Activated CD4-positive, alpha-beta T cell treated with anti-CD3 and anti-CD28 coated beads for 1 hour (primary cell): ENCODE measurements around the gene EXOC3L1.
A peak's percentile ranks its signal among the peaks of the same experiment; 100 is the strongest.

Experiments used
- DNase-seq: peaks from one replicate; pipeline ENCODE4 v3.0.0-alpha.2; 2020

Gene EXOC3L1

GRCh38 chr16:67198238-67198734 lies 8.3 kb upstream of the EXOC3L1 start:
- no peak for DNase-seq

- DNase-seq, result no peak
Observed at GRCh38 chr16:67197704-67198103, 7.8 kb upstream of the EXOC3L1 start.

- no peak for DNase-seq
Observed at GRCh38 chr16:67196881-67197280, 6.9 kb upstream of the EXOC3L1 start.

GRCh38 chr16:67195676-67196075 lies 5.7 kb upstream of the EXOC3L1 start:
- DNase-seq, result no peak

GRCh38 chr16:67194260-67194659 lies 4.3 kb upstream of the EXOC3L1 start:
- DNase-seq, result no peak

GRCh38 chr16:67193536-67193935 lies 3.6 kb upstream of the EXOC3L1 start:
- DNase-seq, result no peak

GRCh38 chr16:67192781-67193361 lies 2.9 kb upstream of the EXOC3L1 start:
- no peak for DNase-seq

GRCh38 chr16:67191995-67192681 lies 2.2 kb upstream of the EXOC3L1 start, which contains the start of gene E2F4:
E2F4 (plus strand) TSS chr16:67192155; CDS start chr16:67192228, 73 bp downstream.
- DNase-seq, result peak; percentile 77

- no peak for DNase-seq
Observed at GRCh38 chr16:67191411-67191994, 1.6 kb upstream of the EXOC3L1 start.

- DNase-seq, result no peak
Observed at GRCh38 chr16:67190448-67191399, 788 bp upstream of the EXOC3L1 start.

- no peak for DNase-seq
Observed at GRCh38 chr16:67188798-67189197, 1.1 kb downstream of the EXOC3L1 start.

GRCh38 chr16:67188323-67188722 lies 1.6 kb downstream of the EXOC3L1 start:
- no peak for DNase-seq

- no peak for DNase-seq
Observed at GRCh38 chr16:67187175-67187890, 2.6 kb downstream of the EXOC3L1 start.

- no peak for DNase-seq
Observed at GRCh38 chr16:67186550-67186950, 3.4 kb downstream of the EXOC3L1 start.

GRCh38 chr16:67185651-67186134 lies 4.2 kb downstream of the EXOC3L1 start:
- DNase-seq, result no peak

GRCh38 chr16:67184995-67185650 lies 4.8 kb downstream of the EXOC3L1 start:
- peak; percentile 66 for DNase-seq

GRCh38 chr16:67184453-67184994 lies 5.4 kb downstream of the EXOC3L1 start:
- no peak for DNase-seq

GRCh38 chr16:67183627-67184452 lies 6.1 kb downstream of the EXOC3L1 start, which contains the start of gene MATCAP1:
MATCAP1 (minus strand) TSS chr16:67183963; CDS start chr16:67180610, 3,353 bp downstream.
- DNase-seq, result peak; percentile 86

GRCh38 chr16:67183284-67183626 lies 6.7 kb downstream of the EXOC3L1 start:
- DNase-seq, result no peak

GRCh38 chr16:67182288-67182687 lies 7.6 kb downstream of the EXOC3L1 start:
- no peak for DNase-seq
